Rectal smooth muscle tissue (tissue), 1 donor: ENCODE measurements around the gene ZNF652.

Experiments
- H3K27ac ChIP-seq: one replicate; pipeline ENCODE4 v1.7.0; 2013; ENCODE audit warnings: low read depth, low read length, inconsistent platforms
- H3K27me3 ChIP-seq: one replicate; pipeline ENCODE4 v1.7.0; 2013; ENCODE audit warnings: low read length; ENCODE audit not compliant: control insufficient read depth, insufficient read depth
- H3K36me3 ChIP-seq: one replicate; pipeline ENCODE4 v1.7.0; 2013; ENCODE audit warnings: low read length; ENCODE audit not compliant: control insufficient read depth, insufficient read depth
- H3K4me1 ChIP-seq: one replicate; pipeline ENCODE4 v1.7.0; 2013; ENCODE audit warnings: low read length; ENCODE audit not compliant: control insufficient read depth, insufficient read depth
- H3K4me3 ChIP-seq: one replicate; pipeline ENCODE4 v1.7.0; 2013; ENCODE audit warnings: low read length
- H3K9ac ChIP-seq: one replicate; pipeline ENCODE4 v1.7.0; 2013; ENCODE audit warnings: low read length

Gene ZNF652

DNA sequence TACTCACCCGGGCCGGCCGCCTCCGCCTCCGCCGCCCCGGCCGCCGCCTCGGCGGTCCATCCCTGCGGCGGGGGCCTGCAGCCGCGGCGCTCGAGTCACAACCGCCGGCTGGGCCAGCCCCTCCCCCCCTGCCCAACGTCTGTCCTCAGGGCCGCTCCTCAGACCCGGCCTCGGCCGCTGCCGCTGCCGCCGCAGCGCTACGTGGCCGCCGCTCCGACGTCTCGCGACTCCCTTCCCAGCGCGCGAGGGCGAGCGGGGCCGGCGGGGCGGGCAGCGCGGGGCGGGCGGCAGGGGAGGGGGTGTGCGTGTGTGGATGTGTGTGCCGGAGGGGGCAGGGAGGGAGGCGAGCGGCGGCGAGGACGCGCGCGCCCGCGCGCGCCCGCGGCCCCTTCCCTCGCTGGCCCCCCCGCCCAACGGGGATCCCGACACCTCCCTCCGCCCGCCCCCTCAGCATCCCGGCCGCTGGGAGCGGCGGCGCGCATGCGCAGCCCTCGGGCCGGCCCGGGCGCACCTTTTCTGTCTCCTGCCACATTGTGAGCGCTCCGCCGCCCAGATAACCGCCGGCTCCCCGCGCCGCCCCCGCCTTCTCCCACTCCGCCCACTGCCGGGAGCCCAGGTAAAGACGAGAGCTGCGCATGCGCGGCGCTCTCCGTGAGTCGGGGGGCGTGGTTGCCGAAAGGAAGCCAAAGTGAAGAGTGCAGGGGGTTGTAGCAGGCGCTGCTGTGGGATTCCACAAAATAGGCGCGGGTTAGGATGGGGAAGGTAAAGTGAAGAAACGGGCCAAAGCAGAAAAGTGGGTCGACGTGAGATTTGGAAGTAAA lies at the start of gene ZNF652:
Gene ZNF652, minus strand, starts transcription at position 349 of the 821 bp plus-strand sequence. CDS start 44,525 bp downstream, outside the sequence.
- H3K4me1 ChIP-seq = peaks cover 39% of the 10 kb centered on the region

DNA sequence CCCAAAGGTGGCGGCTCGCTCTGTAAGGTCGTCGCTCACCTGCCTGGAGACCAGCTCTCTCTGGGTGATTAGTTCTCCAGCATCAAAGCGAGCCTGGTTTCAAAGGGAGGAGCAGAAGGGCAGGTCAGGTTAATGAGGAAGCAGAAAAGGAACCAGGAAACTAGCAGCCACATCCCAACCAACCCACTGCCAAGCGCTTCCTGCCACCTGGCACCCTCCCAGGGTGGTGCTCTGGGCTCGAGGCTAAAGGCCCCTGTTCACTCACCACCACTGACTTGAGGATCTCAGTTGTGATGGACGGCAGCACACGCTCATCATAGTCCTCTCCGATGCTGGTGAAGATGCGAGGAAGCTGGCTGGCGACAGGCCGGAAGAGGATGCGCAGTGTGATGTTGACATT lies 47.0 kb upstream of the ZNF652 start:
- no peak overlapping the region for H3K4me3 ChIP-seq

More for the DNA sequence above, at the start of gene ZNF652:
- H3K4me3 ChIP-seq = peak within 1 kb of the TSS; percentile 91
- no peaks in the 10 kb centered on the region for H3K27me3 ChIP-seq
- H3K36me3 ChIP-seq = no peaks in the 10 kb centered on the region
- peak within 1 kb of the TSS; percentile 89 for H3K27ac ChIP-seq
- peak within 1 kb of the TSS; percentile 84 for H3K9ac ChIP-seq

DNA sequence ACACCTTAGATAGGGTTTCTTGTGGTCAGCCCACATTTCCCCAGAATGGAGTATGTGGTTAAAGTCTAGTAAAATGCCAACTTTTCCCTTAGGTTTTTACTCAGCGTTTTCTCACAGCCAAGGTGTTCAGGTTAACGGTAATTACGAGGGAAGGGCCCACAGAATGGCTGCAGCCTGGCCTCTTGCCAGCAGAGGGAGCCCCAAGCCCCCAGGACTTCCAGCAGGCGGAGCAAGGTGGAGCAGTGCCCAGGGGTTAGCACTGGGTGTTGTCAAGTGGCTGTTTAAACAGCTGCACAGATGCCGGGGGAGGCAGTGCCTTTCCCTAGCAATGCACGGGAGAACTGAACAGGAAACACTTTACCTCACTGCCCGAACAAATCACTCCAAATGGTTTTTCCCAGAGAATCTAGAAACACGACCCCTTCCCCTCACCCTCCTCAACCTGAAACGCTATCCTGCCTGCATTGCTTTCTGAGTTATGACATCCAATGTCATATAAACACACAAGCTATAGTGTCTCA lies 46.0 kb upstream of the ZNF652 start:
- Histone ChIP-seq H3K27ac (no peak overlapping the region), H3K4me3 (no peak overlapping the region), H3K4me1 (peaks cover 3% of the 10 kb centered on the region), H3K9ac (no peak overlapping the region), H3K36me3 (peaks cover 52% of the 10 kb centered on the region), H3K27me3 (no peaks in the 10 kb centered on the region)

More for the DNA sequence above, 47.0 kb upstream of the ZNF652 start:
- Histone ChIP-seq H3K27me3 (no peaks in the 10 kb centered on the region), H3K4me1 (peaks cover 8% of the 10 kb centered on the region), H3K36me3 (peaks cover 49% of the 10 kb centered on the region), H3K9ac (no peak overlapping the region), H3K27ac (no peak overlapping the region)

DNA sequence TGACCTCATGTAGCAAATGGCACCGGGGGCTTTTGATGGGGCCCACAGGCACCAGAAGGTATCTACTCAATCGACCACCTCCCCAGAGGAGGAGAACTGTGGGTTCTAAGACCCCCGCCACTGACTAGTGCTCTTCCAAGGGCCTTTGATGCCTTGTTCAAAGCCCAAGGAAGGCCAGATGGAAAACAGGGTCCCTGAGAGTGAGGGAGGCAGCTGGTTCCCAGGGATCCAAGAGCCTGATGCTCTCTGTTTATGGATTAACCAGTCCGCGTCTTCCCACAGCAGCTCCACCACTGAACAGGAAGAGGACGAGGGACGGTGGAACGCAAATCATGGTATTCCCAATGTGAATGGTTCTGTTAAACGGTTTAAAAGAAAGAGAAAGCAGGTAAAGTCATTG lies 45.0 kb upstream of the ZNF652 start:
- Histone ChIP-seq H3K9ac (no peak overlapping the region), H3K27ac (no peak overlapping the region), H3K36me3 (peaks cover 44% of the 10 kb centered on the region), H3K27me3 (no peaks in the 10 kb centered on the region), H3K4me3 (no peak overlapping the region), H3K4me1 (peaks cover 3% of the 10 kb centered on the region)

DNA sequence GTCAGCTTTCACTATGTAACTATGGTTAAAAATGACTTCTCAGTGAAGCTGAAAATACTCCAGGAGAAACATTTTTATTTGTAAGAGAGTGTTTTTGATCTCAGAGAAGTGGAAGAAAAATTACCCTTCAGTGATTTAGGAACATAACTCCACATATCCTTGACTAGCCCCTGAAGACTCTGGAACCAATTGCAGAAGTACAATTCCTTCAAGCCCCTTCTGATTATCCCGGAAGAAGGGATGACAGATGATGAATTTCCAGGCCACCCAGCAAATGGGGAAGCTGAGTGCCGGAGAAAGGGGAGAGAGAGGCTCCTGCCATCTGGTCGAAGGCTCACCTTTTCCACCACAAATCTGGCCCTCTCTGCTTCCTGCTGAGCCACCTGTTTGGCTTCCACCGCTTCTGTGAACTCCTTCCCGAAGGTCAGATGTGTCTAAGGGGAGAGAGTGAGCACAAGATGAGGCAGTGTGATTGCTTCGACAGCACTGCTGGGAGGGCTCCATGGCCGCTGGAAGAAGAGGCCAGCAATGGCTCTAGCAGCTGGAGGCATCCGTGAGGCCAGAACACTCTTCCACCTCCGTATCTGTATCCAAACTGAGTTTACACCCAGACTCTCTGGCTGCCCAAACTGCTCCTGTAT lies 44.5 kb upstream of the ZNF652 start:
- H3K27ac ChIP-seq = no peak overlapping the region
- H3K4me3 ChIP-seq = no peak overlapping the region
- no peak overlapping the region for H3K9ac ChIP-seq
- peaks cover 38% of the 10 kb centered on the region for H3K36me3 ChIP-seq
- H3K4me1 ChIP-seq = peaks cover 3% of the 10 kb centered on the region
- no peaks in the 10 kb centered on the region for H3K27me3 ChIP-seq

DNA sequence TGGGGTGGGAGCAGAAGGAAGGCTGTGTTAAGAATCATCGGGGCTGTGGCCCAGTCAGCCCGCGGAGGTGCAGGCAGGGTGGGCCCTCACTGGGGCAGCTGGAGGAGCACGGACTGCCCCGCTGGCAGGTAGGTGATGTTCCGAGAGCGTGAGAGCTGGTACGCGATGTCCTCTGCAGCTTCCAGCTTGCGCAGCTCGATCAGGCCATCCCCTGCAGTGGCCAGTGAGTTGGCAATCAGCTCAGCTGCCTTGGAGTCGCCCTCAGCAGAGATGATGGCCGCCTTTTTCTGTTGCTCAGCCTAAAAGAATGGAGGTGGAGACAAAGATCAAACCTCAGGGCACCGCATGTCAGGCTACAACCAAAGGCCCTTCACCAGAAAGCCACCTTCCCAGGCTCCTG lies 42.9 kb upstream of the ZNF652 start:
- Histone ChIP-seq H3K27me3 (no peaks in the 10 kb centered on the region), H3K36me3 (peaks cover 30% of the 10 kb centered on the region), H3K27ac (no peak overlapping the region), H3K4me1 (peaks cover 3% of the 10 kb centered on the region), H3K4me3 (no peak overlapping the region), H3K9ac (no peak overlapping the region)

DNA sequence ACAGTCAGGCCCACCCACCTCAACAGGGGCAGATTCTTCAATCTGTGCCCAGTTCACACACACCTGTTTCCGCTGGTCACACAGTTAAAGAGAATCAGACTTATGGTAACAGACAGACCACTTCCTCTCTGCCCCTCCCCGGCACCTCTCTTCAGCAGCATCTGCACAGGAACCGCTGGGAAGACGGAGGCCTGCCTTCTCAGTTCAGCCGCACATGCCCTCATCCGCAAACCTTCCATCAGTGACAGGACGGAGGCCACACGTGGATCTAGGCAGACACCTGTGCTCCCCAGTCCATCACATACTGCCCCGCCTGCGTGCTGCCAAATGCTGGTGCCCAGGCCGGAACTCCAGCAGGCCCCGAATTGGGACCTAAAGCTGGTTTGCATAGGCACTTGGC lies 42.3 kb upstream of the ZNF652 start:
- peaks cover 30% of the 10 kb centered on the region for H3K36me3 ChIP-seq
- H3K4me3 ChIP-seq = no peak overlapping the region
- no peaks in the 10 kb centered on the region for H3K27me3 ChIP-seq
- H3K9ac ChIP-seq = no peak overlapping the region
- no peak overlapping the region for H3K27ac ChIP-seq
- H3K4me1 ChIP-seq = peaks cover 3% of the 10 kb centered on the region

DNA sequence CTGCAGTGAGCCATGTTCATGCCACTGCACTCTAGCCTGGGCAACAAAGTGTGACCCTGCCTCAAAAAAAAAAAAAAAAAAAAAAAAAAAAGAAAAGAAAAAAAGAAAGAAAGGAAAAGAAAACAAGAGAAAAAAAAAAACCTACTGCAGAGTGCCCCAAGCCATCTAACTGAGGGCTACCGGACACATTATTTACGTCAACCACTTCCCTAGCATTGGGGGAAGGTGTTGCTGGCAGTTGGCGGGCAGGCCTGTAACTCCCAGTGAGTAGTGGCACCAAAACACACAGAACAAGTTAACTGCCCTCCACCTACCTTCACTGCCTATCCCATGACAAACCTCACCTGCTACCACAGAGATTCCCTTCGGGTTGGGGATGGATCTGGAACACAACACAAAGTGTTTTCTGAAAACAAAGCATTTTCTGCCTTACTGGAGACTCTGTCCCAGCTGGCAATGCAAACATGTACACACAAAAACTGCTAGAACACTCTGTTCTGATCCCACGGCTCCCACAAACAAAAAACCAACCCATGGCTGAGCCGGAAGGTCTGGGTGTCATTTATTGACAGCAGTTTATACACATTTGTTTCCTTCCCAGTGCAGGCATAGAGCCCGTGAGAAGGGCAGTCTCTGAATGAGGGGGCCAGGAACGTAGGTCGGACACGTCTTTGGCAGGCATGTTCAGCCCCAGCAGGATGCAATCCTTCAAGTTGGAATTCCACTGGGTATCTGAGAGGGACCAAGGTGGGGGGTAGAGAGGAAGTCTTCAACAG lies 41.7 kb upstream of the ZNF652 start:
- peaks cover 3% of the 10 kb centered on the region for H3K4me1 ChIP-seq
- H3K4me3 ChIP-seq = no peak overlapping the region
- H3K9ac ChIP-seq = no peak overlapping the region
- no peak overlapping the region for H3K27ac ChIP-seq
- H3K27me3 ChIP-seq = no peaks in the 10 kb centered on the region
- H3K36me3 ChIP-seq = peaks cover 25% of the 10 kb centered on the region

DNA sequence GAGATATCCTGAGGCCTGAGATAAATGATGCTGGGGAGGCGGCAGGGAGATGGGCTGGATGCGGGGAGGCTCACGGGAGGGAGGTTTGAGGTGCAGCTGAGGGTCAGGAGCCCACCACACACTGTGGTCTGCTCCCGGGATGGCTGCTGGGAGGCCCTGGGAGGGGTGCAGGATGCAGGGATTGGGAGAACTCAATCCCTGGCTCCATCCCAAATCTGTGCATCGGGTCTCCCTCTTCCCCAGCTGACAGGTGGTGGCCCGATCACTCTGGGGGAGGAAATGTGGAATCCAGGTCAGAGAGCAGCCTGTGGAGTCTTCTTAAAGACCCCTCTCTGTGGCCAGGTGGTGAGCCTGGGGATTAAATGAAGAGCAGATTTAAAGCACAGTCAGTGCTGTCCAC lies 40.7 kb upstream of the ZNF652 start:
- Histone ChIP-seq H3K27me3 (no peaks in the 10 kb centered on the region), H3K27ac (no peak overlapping the region), H3K4me1 (no peaks in the 10 kb centered on the region), H3K36me3 (peaks cover 24% of the 10 kb centered on the region), H3K9ac (no peak overlapping the region), H3K4me3 (no peak overlapping the region)

DNA sequence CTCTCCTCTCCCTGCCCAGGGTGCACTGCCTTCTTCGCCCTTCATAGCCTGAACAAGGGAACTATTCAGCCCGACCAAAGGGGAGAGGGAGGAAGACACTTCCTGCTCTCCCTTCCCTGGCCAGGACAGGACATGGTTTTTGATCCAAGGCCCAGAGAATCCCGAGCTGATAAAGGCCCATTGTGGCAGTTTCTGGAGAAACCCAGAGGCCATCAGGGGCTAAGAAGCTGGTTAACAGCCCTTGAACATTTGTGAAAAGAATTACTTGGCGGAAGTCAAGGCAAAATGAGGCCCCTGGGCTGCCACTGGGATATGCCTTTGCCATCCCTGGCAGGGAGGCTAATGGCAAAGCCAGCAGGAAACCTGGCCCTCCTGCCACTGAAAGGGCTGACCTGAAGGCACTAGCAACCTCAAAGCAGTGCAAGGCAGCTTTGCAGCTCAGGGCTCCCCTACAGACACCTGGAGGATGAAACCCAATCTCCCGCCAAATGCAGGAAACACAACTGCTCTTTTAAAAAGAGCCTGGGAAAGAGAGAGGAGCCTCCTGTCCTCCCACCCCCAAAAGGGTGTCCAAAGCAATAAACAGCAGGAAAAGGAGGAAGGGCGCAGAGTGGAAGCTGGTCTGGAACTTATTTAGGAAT lies 40.0 kb upstream of the ZNF652 start:
- Histone ChIP-seq H3K4me3 (no peak overlapping the region), H3K9ac (no peak overlapping the region), H3K27ac (no peak overlapping the region), H3K4me1 (no peaks in the 10 kb centered on the region), H3K27me3 (no peaks in the 10 kb centered on the region), H3K36me3 (peaks cover 20% of the 10 kb centered on the region)

DNA sequence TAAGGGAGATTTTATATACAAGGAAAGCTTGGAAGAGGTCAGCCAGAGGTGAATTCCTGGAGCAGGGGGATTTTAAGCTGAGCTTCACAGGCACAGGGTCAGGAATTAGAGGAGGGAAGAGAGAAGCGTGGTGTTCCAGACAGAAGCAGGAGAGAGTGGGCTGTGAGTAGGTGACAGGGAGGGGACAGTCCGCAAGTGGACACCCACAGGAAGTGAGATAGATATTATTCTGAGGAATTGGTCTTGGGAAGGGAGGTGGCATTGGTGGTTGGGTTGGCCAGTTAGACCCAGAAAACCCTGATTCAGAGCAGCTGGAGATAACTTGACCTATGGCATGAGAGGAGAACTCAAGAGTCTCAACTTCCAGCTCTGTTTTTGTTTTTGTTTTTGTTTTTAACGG lies 37.9 kb upstream of the ZNF652 start:
- Histone ChIP-seq H3K4me1 (no peaks in the 10 kb centered on the region), H3K27ac (no peak overlapping the region), H3K36me3 (peaks cover 3% of the 10 kb centered on the region), H3K9ac (no peak overlapping the region), H3K27me3 (no peaks in the 10 kb centered on the region), H3K4me3 (no peak overlapping the region)

DNA sequence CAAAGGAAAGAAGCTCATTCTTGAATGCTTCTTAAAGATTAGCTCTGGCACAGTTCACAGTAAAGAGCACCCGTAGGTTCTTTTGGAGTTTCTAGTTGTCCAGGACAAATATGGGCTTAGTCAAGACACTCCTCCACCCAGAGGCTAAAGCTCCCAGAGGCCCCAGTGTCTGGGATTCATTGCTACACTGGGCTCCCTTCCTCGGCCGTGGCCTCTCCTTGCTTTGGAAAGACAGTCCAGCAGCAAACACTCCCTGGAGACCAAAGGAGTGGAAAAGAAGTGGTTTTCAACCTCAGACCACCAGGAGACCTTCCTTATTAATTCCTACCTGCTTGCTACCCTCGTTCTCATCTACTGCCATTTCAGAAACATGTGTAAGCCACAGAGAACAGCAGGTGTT lies 35.5 kb upstream of the ZNF652 start:
- no peak overlapping the region for H3K27ac ChIP-seq
- no peaks in the 10 kb centered on the region for H3K36me3 ChIP-seq
- H3K9ac ChIP-seq = no peak overlapping the region
- H3K4me1 ChIP-seq = peaks cover 2% of the 10 kb centered on the region
- H3K27me3 ChIP-seq = no peaks in the 10 kb centered on the region
- H3K4me3 ChIP-seq = no peak overlapping the region
